Adrenal gland (tissue), 5 donors: ENCODE data around the gene LEUTX.

Experiments
- POLR2A ChIP-seq, 2 donors: fragments of 450-650 bp; IDR thresholded peaks; one replicate each; pipeline ENCODE4 v1.6.1; 2017; ENCODE audit warnings: antibody characterized with exemption in 2 of 2, mild to moderate bottlenecking in 2 of 2, moderate library complexity in 1 of 2
- TF ChIP-seq, protein P1 (sequence below), 6 experiments: fragments of 450-650 bp in 4 of 6; fragments of 200-600 bp in 2 of 6; sonication (generic) in 1 of 6; IDR thresholded peaks; 1 replicate in 5 of 6; 2 replicates in 1 of 6; pipeline versions ENCODE4 v1.5.1 to v1.8.0; 2016 to 2021; ENCODE audit warnings: antibody characterized with exemption in 6 of 6, mild to moderate bottlenecking in 2 of 6, moderate library complexity in 1 of 6
- donor health status: DM: no; HTN: no; CAD: no.

DNA sequence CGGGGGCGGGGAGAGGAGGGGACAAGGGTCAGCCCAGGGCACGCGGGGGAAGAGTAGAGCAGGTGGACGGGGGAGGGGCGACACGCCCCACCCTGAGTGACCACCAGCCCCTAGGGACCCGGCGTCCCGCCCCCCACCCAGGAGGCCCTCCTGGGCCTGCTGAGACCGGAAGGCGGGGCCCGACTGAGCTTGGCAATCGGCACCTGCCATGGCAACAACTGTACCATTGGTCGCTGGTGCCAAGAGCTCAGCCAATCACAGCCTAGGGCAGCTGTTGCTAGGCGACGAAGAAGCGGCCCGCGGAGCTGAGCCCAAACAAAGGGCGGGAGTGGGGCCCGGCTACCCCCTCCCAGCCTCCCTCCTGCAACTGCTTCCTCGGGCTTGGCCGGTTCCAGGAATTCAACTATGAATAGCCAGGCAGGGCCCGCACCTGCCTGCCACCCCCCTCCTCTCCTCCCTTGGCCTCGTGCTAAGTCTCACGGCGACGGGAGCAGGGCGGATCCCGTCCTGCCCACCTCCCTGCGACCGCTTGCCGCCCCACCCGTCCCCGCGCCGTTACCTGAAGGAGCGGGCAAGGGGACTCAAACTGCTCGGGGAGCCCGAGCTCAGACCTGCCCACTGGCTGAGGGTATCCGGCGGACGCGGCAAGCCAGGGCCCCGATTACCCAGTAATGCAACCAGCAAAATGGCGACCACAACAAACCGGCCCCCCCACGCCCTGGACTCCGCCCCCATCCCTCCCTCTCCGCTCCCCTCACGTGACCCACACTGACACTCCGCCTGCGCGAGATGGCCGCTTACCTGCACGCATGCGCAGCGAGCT, 55.0 kb downstream of the LEUTX start, which contains the start of gene DYRK1B:
- TF ChIP-seq POLR2A (IDR thresholded peaks at IDR 0.05), result peak in 1 of 2 donors; percentile 41
- TF ChIP-seq, protein P1, sequence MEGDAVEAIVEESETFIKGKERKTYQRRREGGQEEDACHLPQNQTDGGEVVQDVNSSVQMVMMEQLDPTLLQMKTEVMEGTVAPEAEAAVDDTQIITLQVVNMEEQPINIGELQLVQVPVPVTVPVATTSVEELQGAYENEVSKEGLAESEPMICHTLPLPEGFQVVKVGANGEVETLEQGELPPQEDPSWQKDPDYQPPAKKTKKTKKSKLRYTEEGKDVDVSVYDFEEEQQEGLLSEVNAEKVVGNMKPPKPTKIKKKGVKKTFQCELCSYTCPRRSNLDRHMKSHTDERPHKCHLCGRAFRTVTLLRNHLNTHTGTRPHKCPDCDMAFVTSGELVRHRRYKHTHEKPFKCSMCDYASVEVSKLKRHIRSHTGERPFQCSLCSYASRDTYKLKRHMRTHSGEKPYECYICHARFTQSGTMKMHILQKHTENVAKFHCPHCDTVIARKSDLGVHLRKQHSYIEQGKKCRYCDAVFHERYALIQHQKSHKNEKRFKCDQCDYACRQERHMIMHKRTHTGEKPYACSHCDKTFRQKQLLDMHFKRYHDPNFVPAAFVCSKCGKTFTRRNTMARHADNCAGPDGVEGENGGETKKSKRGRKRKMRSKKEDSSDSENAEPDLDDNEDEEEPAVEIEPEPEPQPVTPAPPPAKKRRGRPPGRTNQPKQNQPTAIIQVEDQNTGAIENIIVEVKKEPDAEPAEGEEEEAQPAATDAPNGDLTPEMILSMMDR (IDR thresholded peaks at IDR 0.05), result no peak
